C4-2B (cell line): ENCODE results near the gene UQCRH.
"Not testable (repeated sequence)": the region's sequence is repeated elsewhere in the genome, so short reads cannot be mapped to it uniquely, and the experiment has no call there.

ENCODE experiments used
- CTCF ChIP-seq: fragments of 450-650 bp; conservative IDR thresholded peaks from 2 replicates; pipeline ENCODE4 v1.5.1; 2017; ENCODE audit warnings: mild to moderate bottlenecking
- ZFX ChIP-seq: fragments of 450-650 bp; IDR thresholded peaks from 2 replicates; pipeline ENCODE4 v1.6.1; 2017

GRCh38 chr1:46355920-46356319 is 52.4 kb downstream of the UQCRH start:
- TF ChIP-seq CTCF, ZFX: not testable (repeated sequence)
